Pancreas (tissue), 10 donors: ENCODE measurements around the gene YKT6. TPM values are rescaled to one million over a fixed set of nuclear protein-coding genes. Genes with fewer than 3 reads are reported as not detected.

Source experiments
- ATAC-seq, 4 donors: fragments of 200-7000 bp; cut with Tn5 transposase; one replicate each; pipeline versions ENCODE4 v1.8.0 to v1.9.1; 2020; ENCODE audit warnings: mild to moderate bottlenecking in 4 of 4, moderate library complexity in 4 of 4
- DNase-seq, 6 donors: peaks; one replicate each; pipeline ENCODE4 v3.0.0-alpha.2; 2020
- FAIRE-seq: peaks from 2 replicates; lab custom pipeline; 2012; peaks lifted over from hg19 to GRCh38; lab: Jason Lieb, UNC
- H3K27ac ChIP-seq, 4 donors: fragments of 200-600 bp; sonication (generic); 1 replicate in 3 of 4; 2 replicates in 1 of 4; pipeline versions ENCODE4 v1.5.0 to v1.8.0; 2020
- H3K27me3 ChIP-seq, 4 donors: fragments of 200-600 bp; one replicate each; pipeline ENCODE4 v1.8.0; 2021
- H3K36me3 ChIP-seq, 3 donors: fragments of 200-600 bp; sonication (generic) in 1 of 3; one replicate each; pipeline versions ENCODE4 v1.5.0 to v1.8.0; 2020 to 2021
- H3K4me1 ChIP-seq, 3 donors: fragments of 200-600 bp; one replicate each; pipeline ENCODE4 v1.8.0; 2021
- H3K4me3 ChIP-seq, 4 donors: fragments of 200-600 bp; sonication (generic) in 2 of 4; one replicate each; pipeline versions ENCODE4 v1.5.0 to v1.8.0; 2020 to 2021
- H3K9me3 ChIP-seq, 4 donors: fragments of 200-600 bp; one replicate each; pipeline ENCODE4 v1.8.0; 2021
- CTCF ChIP-seq, 4 donors: fragments of 200-600 bp; sonication (generic) in 3 of 4; IDR thresholded peaks; one replicate each; pipeline versions ENCODE4 v1.5.0 to v1.8.0; 2021; ENCODE audit warnings: antibody characterized with exemption in 4 of 4
- WGBS, 2 donors: extraction: QIAGEN DNeasy Blood & Tissue Kit; methylation state at CpG; one replicate each; pipeline ENCODE4 v1.1.7; 2013; 5-methylcytosine and 5-hydroxymethylcytosine counted together
- intact Hi-C, 3 donors: fragments of 100-400 bp; cut with DNase I; formaldehyde crosslinking; loops; one replicate each; pipeline versions ENCODE4 v1.11.1 to v1.14.2; 2022
- polyA plus RNA-seq, 2 donors: library from polyadenylated mRNA; stranded (reverse); fragments of 200-250 nt; gene quantifications; one replicate each; pipeline ENCODE4 v1.2.3, GENCODE V29; 2013
- total RNA-seq, 6 donors: library from RNA; stranded (reverse); fragmentation: NEBNext Ultra II Directional in 4 of 6; extraction: Animal tissue kit (Norgen Biotek cat#: 25700) in 4 of 6; gene quantifications; one replicate each; pipeline versions ENCODE4 v1.2.1 to v1.2.4, GENCODE V29; 2021 to 2023
- donor health status: healthy with polysubstance abuse.
- donor health status: DM: no; HTN: no; CAD: no; lungs with moderate emphysema.
- donor health status: DM: no; HTN: no; CAD: no.
- donor health status: control.
- donor health status: control.
- donor health status: Bipolar disorder and iron deficiency.
- donor health status: DM: yes; HTN: yes; CAD: no.
- donor health status: DM: no; HTN: no; CAD: no.
- donor health status: DM: no; HTN: no; CAD: no.
- donor health status: DM: yes; HTN: yes; CAD: no.

Gene YKT6
- total and polyA plus RNA-seq, 8 donors, result 27.7 to 48.7 (median 37.0) TPM

DNA sequence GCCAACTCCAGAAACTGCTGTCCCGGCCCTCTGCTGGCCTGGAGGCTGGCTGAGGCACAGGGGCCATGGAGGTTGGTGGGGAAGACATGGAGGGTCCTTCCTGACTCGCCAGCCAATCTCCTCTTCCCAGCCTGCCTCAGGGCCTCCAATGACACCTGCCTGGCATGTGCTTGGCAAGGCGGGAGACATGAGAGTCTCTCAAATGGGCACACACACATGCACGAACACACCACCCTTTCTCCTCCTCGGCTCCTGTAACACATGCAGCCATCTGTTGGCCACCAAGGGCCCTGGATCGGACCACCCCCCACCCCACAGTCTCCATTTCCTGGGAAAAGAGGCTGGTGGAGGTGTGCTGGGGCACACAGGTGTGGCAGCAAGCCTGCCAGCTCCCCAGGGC, 56.4 kb downstream of the YKT6 start:
- peak overlapping the region in 1 of 4 donors; percentile 8 for H3K27ac ChIP-seq
- H3K36me3 ChIP-seq, result no peaks in the 10 kb centered on the region
- DNase-seq (no peak), FAIRE-seq (no peak), ATAC-seq (no peak)
- no peaks in the 10 kb centered on the region for H3K9me3 ChIP-seq
- intact Hi-C loops, result no loop called here
- peaks cover 0 to 3% (median 0%) of the 10 kb centered on the region in 3 donors for H3K4me1 ChIP-seq
- no peak overlapping the region for H3K4me3 ChIP-seq
- H3K27me3 ChIP-seq, result no peaks in the 10 kb centered on the region
- 88 to 97% methylated on average over 6 of the region's 6 CpGs for WGBS, 2 donors
- TF ChIP-seq CTCF (IDR thresholded peaks at IDR 0.05), result no peak

- 63 to 76% methylated on average over 18 of the region's 18 CpGs for WGBS, 2 donors
- intact Hi-C loops, result no loop called here
- Histone ChIP-seq H3K36me3 (no peaks in the 10 kb centered on the region), H3K4me1 (peaks cover 0 to 3% (median 0%) of the 10 kb centered on the region in 3 donors), H3K27ac (peak overlapping the region in 1 of 4 donors; percentile 8), H3K9me3 (no peaks in the 10 kb centered on the region), H3K27me3 (no peaks in the 10 kb centered on the region), H3K4me3 (no peak overlapping the region)
- FAIRE-seq, result no peak
- peak in 3 of 4 donors; percentile 75 to 85 (median 84) for ATAC-seq
- peak in 3 of 6 donors; percentile 16 to 36 (median 24) for DNase-seq
- TF ChIP-seq CTCF (IDR thresholded peaks at IDR 0.05), result no peak
These were observed 57.0 kb downstream of the YKT6 start for GRCh38 chr7:44257618-44258422.

- WGBS, 2 donors, result 76 to 81% methylated on average over 4 of the region's 4 CpGs
- FAIRE-seq (no peak), ATAC-seq (no peak), DNase-seq (no peak)
- Histone ChIP-seq H3K4me3 (no peak overlapping the region), H3K9me3 (no peaks in the 10 kb centered on the region), H3K27me3 (no peaks in the 10 kb centered on the region), H3K4me1 (peaks cover 0 to 3% (median 0%) of the 10 kb centered on the region in 3 donors), H3K27ac (no peak overlapping the region), H3K36me3 (no peaks in the 10 kb centered on the region)
- TF ChIP-seq CTCF (IDR thresholded peaks at IDR 0.05), result no peak
- intact Hi-C loops, result no loop called here
These were observed 57.6 kb downstream of the YKT6 start for GRCh38 chr7:44258423-44258760.

- no peak for ATAC-seq
- no peak overlapping the region for H3K27ac ChIP-seq
- intact Hi-C loops, result no loop called here
- WGBS, 2 donors, result 88 to 91% methylated on average over 14 of the region's 14 CpGs
- no peak for TF ChIP-seq CTCF (IDR thresholded peaks at IDR 0.05)
- FAIRE-seq, result no peak
- H3K36me3 ChIP-seq, result no peaks in the 10 kb centered on the region
- DNase-seq, result no peak
- H3K27me3 ChIP-seq, result no peaks in the 10 kb centered on the region
- H3K9me3 ChIP-seq, result no peaks in the 10 kb centered on the region
- peaks cover 0 to 3% (median 0%) of the 10 kb centered on the region in 3 donors for H3K4me1 ChIP-seq
- no peak overlapping the region for H3K4me3 ChIP-seq
These were observed 58.2 kb downstream of the YKT6 start for GRCh38 chr7:44258865-44259546.
